PC-9 (cell line): ENCODE measurements around the gene SLC25A41. TPM values are rescaled to one million over a fixed set of nuclear protein-coding genes. Genes with fewer than 3 reads are reported as not detected.

Experiments
- BruUV-seq: library from RNA; stranded (reverse); fragments of 400-500 nt; replicated peaks from 2 replicates; lab custom pipeline; 2021; lab: Mats Ljungman, UMichigan
- CTCF ChIA-PET: fragments of 300-600 bp; sonication (Branson Sonifier 250); formaldehyde crosslinking; loops from one replicate; lab custom pipeline; 2022; ENCODE audit warnings: antibody characterized with exemption; lab: Charles Lee
- POLR2A ChIA-PET: fragments of 300-600 bp; sonication (Branson Sonifier 250); formaldehyde crosslinking; loops from one replicate; lab custom pipeline; 2022; ENCODE audit warnings: antibody characterized with exemption; ENCODE audit not compliant: unreplicated experiment; lab: Charles Lee
- DNase-seq, 2 experiments: peaks; one replicate each; pipeline versions ENCODE4 v3.0.0 to v3.0.0-alpha.2; 2015 to 2022; ENCODE audit warnings: mixed read lengths in 1 of 2
- H2AFZ ChIP-seq: fragments of 200-600 bp; sonication (generic); 2 replicates; pipeline ENCODE4 v1.8.1; 2017; ENCODE audit warnings: antibody characterized with exemption
- H3F3A ChIP-seq: fragments of 200-600 bp; sonication (generic); 2 replicates; pipeline ENCODE4 v1.8.1; 2017; ENCODE audit warnings: antibody characterized with exemption, mild to moderate bottlenecking, low read depth; ENCODE audit not compliant: insufficient read depth
- H3K27ac ChIP-seq: fragments of 200-600 bp; sonication (generic); 2 replicates; pipeline ENCODE4 v1.6.1; 2016; ENCODE audit warnings: mixed run types
- H3K27me3 ChIP-seq: fragments of 200-600 bp; sonication (generic); 2 replicates; pipeline ENCODE4 v1.6.1; 2016; ENCODE audit warnings: low read depth, mixed run types; ENCODE audit not compliant: insufficient read depth
- H3K36me3 ChIP-seq: fragments of 200-600 bp; sonication (generic); 2 replicates; pipeline ENCODE4 v1.6.1; 2016; ENCODE audit warnings: low read depth, mixed run types
- H3K4me1 ChIP-seq: fragments of 200-600 bp; sonication (generic); replicated peaks from 2 replicates; pipeline ENCODE4 v1.6.1; 2016; ENCODE audit warnings: mixed run types; ENCODE audit not compliant: insufficient read depth
- H3K4me2 ChIP-seq: fragments of 200-600 bp; sonication (generic); 2 replicates; pipeline ENCODE4 v1.6.1; 2017; ENCODE audit warnings: mixed run types
- H3K4me3 ChIP-seq: fragments of 200-600 bp; sonication (generic); 2 replicates; pipeline ENCODE4 v1.6.1; 2016; ENCODE audit warnings: mixed run types
- H3K79me2 ChIP-seq: fragments of 200-600 bp; sonication (generic); 2 replicates; pipeline ENCODE4 v1.6.1; 2017; ENCODE audit warnings: low read depth, mixed run types
- H3K9me2 ChIP-seq: fragments of 200-600 bp; sonication (generic); 2 replicates; pipeline ENCODE4 v1.8.1; 2017; ENCODE audit warnings: mild to moderate bottlenecking; ENCODE audit not compliant: insufficient read depth
- H3K9me3 ChIP-seq: fragments of 200-600 bp; sonication (generic); 2 replicates; pipeline ENCODE4 v1.8.1; 2016; ENCODE audit warnings: low read depth; ENCODE audit not compliant: insufficient read depth
- H4K20me1 ChIP-seq: fragments of 200-600 bp; sonication (generic); 2 replicates; pipeline ENCODE4 v1.8.1; 2017; ENCODE audit not compliant: insufficient read depth
- CTCF ChIP-seq: fragments of 200-600 bp; sonication (generic); conservative IDR thresholded peaks from 2 replicates; pipeline ENCODE4 v1.6.1; 2017; ENCODE audit warnings: mixed run types, antibody characterized with exemption, mild to moderate bottlenecking, moderate library complexity
- EZH2 ChIP-seq: fragments of 200-600 bp; sonication (generic); IDR thresholded peaks from 2 replicates; pipeline ENCODE4 v1.8.0; 2017; ENCODE audit warnings: antibody characterized with exemption, low read depth
- intact Hi-C: fragments of 100-400 bp; cut with micrococcal nuclease; formaldehyde crosslinking; loops from one replicate; pipeline ENCODE4 v1.10.0; 2022; ENCODE audit not compliant: unreplicated experiment
- total RNA-seq: library from RNA; stranded (reverse); gene quantifications from 2 replicates; pipeline ENCODE4 v1.2.3, GENCODE V29; 2021

SLC25A41 gene
- total RNA-seq, 1 experiment from 2014 or later: not detected

GRCh38 chr19:6442087-6442688, 8.6 kb upstream of the SLC25A41 start:
- Histone ChIP-seq H3K4me1 (no peaks in the 10 kb centered on the region), H3K27ac (no peak overlapping the region), H3K9me2 (no peaks in the 10 kb centered on the region), H3K9me3 (no peaks in the 10 kb centered on the region), H2AFZ (no peak overlapping the region), H3F3A (no peaks in the 10 kb centered on the region), H4K20me1 (no peaks in the 10 kb centered on the region), H3K4me2 (no peak overlapping the region), H3K4me3 (no peak overlapping the region), H3K79me2 (no peaks in the 10 kb centered on the region), H3K36me3 (no peaks in the 10 kb centered on the region), H3K27me3 (no peaks in the 10 kb centered on the region)
- CTCF ChIA-PET: no interaction called here
- intact Hi-C loops: no loop called here
- TF ChIP-seq CTCF: no peak
- no peak for TF ChIP-seq EZH2
- POLR2A ChIA-PET: no interaction called here
- no peak for DNase-seq
- BruUV-seq: no TSS peak

GRCh38 chr19:6440905-6441304, 7.3 kb upstream of the SLC25A41 start:
- no TSS peak for BruUV-seq
- DNase-seq: no peak

GRCh38 chr19:6439743-6440142, 6.2 kb upstream of the SLC25A41 start:
- no peak for DNase-seq
- Histone ChIP-seq H2AFZ (no peak overlapping the region), H3F3A (no peaks in the 10 kb centered on the region), H3K9me2 (no peaks in the 10 kb centered on the region), H3K27ac (no peak overlapping the region), H3K9me3 (no peaks in the 10 kb centered on the region), H3K4me1 (no peaks in the 10 kb centered on the region), H4K20me1 (no peaks in the 10 kb centered on the region), H3K4me3 (no peak overlapping the region), H3K4me2 (no peak overlapping the region), H3K36me3 (no peaks in the 10 kb centered on the region), H3K27me3 (no peaks in the 10 kb centered on the region), H3K79me2 (no peaks in the 10 kb centered on the region)
- ChIA-PET CTCF (no interaction called here), POLR2A (no interaction called here)
- intact Hi-C loops: no loop called here
- BruUV-seq: no TSS peak
- TF ChIP-seq CTCF (no peak), EZH2 (no peak)

More at GRCh38 chr19:6440905-6441304, 7.3 kb upstream of the SLC25A41 start:
- H3K27ac ChIP-seq: no peak overlapping the region
- ChIA-PET POLR2A (no interaction called here), CTCF (no interaction called here)
- H2AFZ ChIP-seq: no peak overlapping the region
- intact Hi-C loops: no loop called here
- TF ChIP-seq EZH2: no peak
- no peak for TF ChIP-seq CTCF
- no peaks in the 10 kb centered on the region for H3K4me1 ChIP-seq
- H3K4me3 ChIP-seq: no peak overlapping the region
- H3K9me3 ChIP-seq: no peaks in the 10 kb centered on the region
- no peaks in the 10 kb centered on the region for H3K27me3 ChIP-seq
- H3K36me3 ChIP-seq: no peaks in the 10 kb centered on the region
- no peak overlapping the region for H3K4me2 ChIP-seq
- no peaks in the 10 kb centered on the region for H3K79me2 ChIP-seq
- no peaks in the 10 kb centered on the region for H3K9me2 ChIP-seq
- no peaks in the 10 kb centered on the region for H3F3A ChIP-seq
- H4K20me1 ChIP-seq: no peaks in the 10 kb centered on the region
